Measurements from ENCODE around the gene C1QA.

GRCh38 chr1:22626237-22627157 lies 9.9 kb upstream of the C1QA start:
- TF ChIP-seq CTCF (IDR thresholded peaks at IDR 0.05; ENCODE audit: insufficient read depth, low read length), result no peak
- no peak for TF ChIP-seq REST (IDR thresholded peaks at IDR 0.05; ENCODE audit: insufficient replicate concordance, low read depth)
- TF ChIP-seq POLR2AphosphoS5 (IDR thresholded peaks at IDR 0.05; ENCODE audit: low read depth), result no peak
- no peak for TF ChIP-seq GABPA (IDR thresholded peaks at IDR 0.05; ENCODE audit: low read depth)
- TF ChIP-seq SPI1 (IDR thresholded peaks at IDR 0.05; ENCODE audit: borderline replicate concordance, low read depth), result no peak
